Stimulated activated CD4-positive, alpha-beta T cell treated with anti-CD3 and anti-CD28 coated beads, Interleukin-1b, Interleukin-23, amount 100 ng/mL, for 1 hour (primary cell): ENCODE results near the gene SLC6A19.

Source experiments
- DNase-seq, 2 donors: peaks; one replicate each; pipeline ENCODE4 v3.0.0-alpha.2; 2020; ENCODE audit warnings: low read depth in 2 of 2

The SLC6A19 gene

DNA sequence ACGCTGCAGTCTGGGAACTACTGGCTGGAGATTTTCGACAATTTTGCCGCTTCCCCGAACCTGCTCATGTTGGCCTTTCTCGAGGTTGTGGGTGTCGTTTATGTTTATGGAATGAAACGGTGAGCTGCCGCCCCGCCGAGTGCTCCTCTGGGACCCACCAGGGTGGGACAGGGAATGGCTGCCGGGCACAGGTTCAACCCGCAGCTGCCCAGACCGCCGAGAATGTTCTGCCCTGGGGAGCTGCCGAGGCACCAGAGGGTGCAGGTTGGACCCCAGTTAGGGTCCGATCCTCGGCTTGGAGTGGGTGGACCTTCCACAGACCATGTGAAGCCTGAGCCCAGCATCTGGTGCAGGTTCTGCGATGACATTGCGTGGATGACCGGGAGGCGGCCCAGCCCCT, 42.9 kb downstream of the SLC6A19 start:
- no peak for DNase-seq

DNA sequence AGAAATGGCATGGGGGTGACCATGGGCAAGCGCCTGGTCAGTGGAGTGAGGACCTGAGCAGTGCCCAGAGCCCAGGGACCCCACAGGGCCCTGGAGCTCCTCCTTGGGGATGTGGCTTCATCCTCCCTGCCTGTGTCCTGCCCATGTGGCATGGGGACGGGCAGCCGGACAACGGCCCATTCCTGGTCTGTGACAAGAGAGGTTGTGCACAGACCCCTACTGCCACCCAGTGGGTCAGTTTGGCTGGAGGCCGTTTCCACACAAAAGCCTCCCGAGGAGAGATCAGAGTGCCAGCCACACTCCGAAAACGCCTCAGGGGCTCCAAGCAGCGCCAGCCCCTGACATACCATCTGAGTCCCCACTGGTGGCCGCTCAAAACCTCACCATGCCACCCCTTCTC, 43.6 kb downstream of the SLC6A19 start:
- DNase-seq: no peak

- no peak for DNase-seq
Measured at GRCh38 chr5:1245905-1246576, 44.6 kb downstream of the SLC6A19 start.

GRCh38 chr5:1246711-1247431, 45.5 kb downstream of the SLC6A19 start:
- no peak for DNase-seq

- no peak for DNase-seq
Measured at GRCh38 chr5:1247811-1248210, 46.4 kb downstream of the SLC6A19 start.

DNA sequence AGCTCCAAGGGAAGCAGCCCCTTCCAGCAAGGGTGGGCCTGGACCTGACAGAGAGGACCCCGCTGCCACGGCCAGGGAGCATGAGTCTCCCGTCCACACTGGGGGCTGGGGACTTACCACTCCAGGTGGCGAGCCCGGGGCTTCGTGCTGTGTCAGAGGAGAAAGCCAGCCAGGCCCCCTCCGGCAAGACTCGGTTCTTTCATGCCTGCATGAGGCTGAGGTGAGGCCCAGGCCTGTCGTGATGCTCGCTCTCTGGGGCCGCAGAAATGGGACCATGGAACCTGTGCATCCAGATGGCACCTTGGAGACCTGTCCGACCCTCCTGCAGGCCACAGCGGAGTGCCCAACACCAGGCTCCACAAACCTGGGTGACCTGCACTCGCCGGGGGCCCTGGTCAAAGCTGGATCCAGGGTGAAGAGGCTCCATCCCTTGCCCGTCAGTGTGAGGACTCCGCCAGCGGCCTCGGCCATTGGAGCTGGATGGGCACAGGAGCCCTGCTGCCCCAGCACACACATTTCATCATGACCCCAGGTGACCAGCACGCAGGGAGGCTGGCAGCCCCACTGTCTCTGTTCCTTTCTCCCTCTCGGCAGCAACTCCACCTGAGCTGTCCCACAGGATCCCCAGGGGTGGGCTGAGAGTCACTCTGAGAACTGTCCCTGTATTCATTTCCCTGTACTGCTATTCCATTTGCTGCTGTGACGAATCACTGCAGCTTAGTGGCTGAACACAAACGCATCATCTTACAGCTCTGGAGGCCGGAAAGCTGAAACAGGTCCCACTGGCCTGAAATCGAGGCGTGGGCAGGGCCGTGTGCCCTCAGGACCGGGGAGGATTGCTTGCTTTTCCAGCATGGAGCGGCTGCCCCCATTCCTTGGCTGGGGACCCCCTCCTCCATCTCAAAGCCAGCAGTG, 48.2 kb downstream of the SLC6A19 start:
- no peak for DNase-seq

GRCh38 chr5:1251678-1252580, 50.5 kb downstream of the SLC6A19 start:
- DNase-seq: no peak

DNA sequence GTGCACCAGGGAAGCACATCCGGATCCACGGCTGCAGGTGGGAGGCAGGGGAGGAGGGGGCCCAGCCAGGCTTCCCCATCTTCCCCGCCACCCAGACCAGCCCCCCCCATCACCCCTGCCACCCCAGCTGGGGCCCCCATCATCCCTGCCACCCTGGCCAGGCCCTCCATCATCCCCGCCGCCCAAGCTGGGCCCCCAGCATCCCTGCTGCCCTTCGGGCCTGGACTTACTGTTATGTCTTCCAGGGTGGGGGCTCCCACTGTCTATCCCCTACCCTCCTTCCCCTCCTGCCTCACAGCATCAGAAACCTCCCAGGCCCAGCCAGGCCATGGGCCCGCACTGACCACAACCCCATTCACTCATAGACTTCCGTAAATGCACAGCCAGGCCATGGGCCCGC, 51.3 kb downstream of the SLC6A19 start:
- DNase-seq: no peak

GRCh38 chr5:1253456-1254105, 52.2 kb downstream of the SLC6A19 start:
- no peak for DNase-seq

DNA sequence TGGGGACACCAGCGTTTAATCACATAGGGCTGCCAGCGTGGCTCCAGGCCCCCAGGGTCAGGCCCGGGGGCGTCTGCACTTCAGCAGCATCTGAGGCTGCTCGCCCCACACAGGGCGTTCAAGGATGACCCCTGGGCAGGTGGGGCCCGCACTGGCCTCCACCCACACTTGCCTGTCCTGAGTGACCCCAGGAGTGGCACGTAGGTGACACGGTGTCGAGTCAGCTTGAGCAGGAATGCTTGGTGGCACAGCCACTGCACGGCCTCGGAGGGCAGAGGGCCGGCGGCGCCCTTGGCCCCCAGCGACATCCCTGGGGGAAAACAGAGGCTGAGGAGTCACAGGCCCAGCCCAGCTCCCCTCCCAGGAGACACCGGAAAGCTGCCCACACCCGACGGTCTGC, 52.8 kb downstream of the SLC6A19 start:
- DNase-seq: no peak

- no peak for DNase-seq
Measured at GRCh38 chr5:1255081-1255561, 53.7 kb downstream of the SLC6A19 start.

DNA sequence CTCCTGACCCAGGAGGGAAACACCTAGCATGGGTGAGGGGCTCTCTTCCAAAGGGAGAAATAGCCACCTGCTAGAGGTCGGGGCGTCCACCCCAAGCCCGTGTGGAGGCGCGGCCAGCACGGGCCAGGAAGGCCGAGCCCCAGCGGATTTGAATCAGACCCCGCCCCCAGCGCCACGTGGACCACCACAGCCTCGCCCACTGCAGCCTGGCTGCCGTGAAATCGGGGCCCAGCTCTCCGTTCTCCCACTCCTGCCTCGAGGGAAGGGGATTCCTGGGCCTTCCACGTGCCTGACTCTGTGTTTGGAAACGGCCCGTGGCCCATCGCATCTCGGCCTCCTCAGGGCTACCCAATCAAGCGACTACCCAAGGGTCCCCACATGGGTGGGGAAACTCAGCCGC, 55.4 kb downstream of the SLC6A19 start:
- no peak for DNase-seq

GRCh38 chr5:1257363-1257762, 56.0 kb downstream of the SLC6A19 start:
- DNase-seq: no peak

DNA sequence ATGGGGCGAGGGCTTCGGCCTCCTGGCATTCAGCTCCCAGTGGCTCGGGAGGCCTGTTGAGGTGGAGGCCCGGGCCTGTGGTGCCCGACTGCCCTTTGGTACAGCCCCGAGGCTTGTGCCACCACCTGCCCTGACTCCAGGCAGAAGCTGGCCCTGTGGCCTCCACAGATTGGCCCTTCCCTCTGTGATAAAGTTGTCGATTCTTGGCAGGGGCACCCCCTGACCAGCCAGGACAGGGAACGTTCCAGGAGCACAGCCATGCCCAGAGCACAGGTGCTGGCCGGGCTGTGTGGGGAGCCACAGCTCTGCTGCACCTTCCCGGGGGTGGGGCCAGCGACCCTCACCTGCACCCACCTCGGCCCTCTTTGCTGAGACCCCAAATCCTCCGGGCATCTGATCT, 56.4 kb downstream of the SLC6A19 start:
- no peak for DNase-seq

GRCh38 chr5:1259806-1260480, 58.5 kb downstream of the SLC6A19 start:
- no peak for DNase-seq

- no peak for DNase-seq
Measured at GRCh38 chr5:1261643-1262042, 60.2 kb downstream of the SLC6A19 start.

GRCh38 chr5:1262381-1262780, 61.0 kb downstream of the SLC6A19 start:
- DNase-seq: no peak

GRCh38 chr5:1264211-1264610, 62.8 kb downstream of the SLC6A19 start:
- no peak for DNase-seq

GRCh38 chr5:1265026-1265425, 63.6 kb downstream of the SLC6A19 start:
- DNase-seq: no peak
